Glutamatergic neuron (in vitro differentiated cells): ENCODE measurements around the gene COL13A1. TPM values are rescaled to one million over a fixed set of nuclear protein-coding genes. Genes with fewer than 3 reads are reported as not detected.
A peak's percentile ranks its signal among the peaks of the same experiment; 100 is the strongest.

Experiments used
- DNase-seq: peaks from one replicate; pipeline ENCODE4 v3.0.0; 2022
- H3K27ac Mint-ChIP-seq: one replicate; pipeline ENCODE4 v1.8.0; 2020; ENCODE audit warnings: mild to moderate bottlenecking, mixed read lengths, inconsistent platforms; ENCODE audit not compliant: unreplicated experiment
- H3K27me3 Mint-ChIP-seq: one replicate; pipeline ENCODE4 v1.8.0; 2020; ENCODE audit warnings: mild to moderate bottlenecking, moderate library complexity, mixed read lengths, inconsistent platforms; ENCODE audit not compliant: unreplicated experiment
- H3K36me3 Mint-ChIP-seq: one replicate; pipeline ENCODE4 v1.8.0; 2020; ENCODE audit warnings: mild to moderate bottlenecking, mixed read lengths, inconsistent platforms; ENCODE audit not compliant: unreplicated experiment
- H3K4me1 Mint-ChIP-seq: one replicate; pipeline ENCODE4 v1.8.0; 2020; ENCODE audit warnings: mild to moderate bottlenecking, low read depth, mixed read lengths, inconsistent platforms; ENCODE audit not compliant: unreplicated experiment
- H3K4me3 Mint-ChIP-seq: one replicate; pipeline ENCODE4 v1.8.0; 2020; ENCODE audit warnings: mild to moderate bottlenecking, mixed read lengths, inconsistent platforms; ENCODE audit not compliant: unreplicated experiment
- H3K9me3 Mint-ChIP-seq: one replicate; pipeline ENCODE4 v1.8.0; 2020; ENCODE audit warnings: mild to moderate bottlenecking, moderate library complexity, mixed read lengths, inconsistent platforms; ENCODE audit not compliant: unreplicated experiment
- total RNA-seq: library from RNA; stranded (reverse); fragmentation: NEBNext Ultra II Directional; extraction: Animal tissue kit (Norgen Biotek cat#: 25700); gene quantifications from one replicate; pipeline ENCODE4 v1.2.1, GENCODE V29; 2021; ENCODE audit not compliant: unreplicated experiment
- TF ChIP-seq, protein P1 (sequence below): fragments of 200-600 bp; sonication (generic); IDR thresholded peaks from one replicate; pipeline ENCODE4 v1.5.0; 2021; ENCODE audit not compliant: partially characterized antibody, unreplicated experiment

Gene COL13A1
- total RNA-seq, 1 donor from 2014 or later, result 8.5 TPM

DNA sequence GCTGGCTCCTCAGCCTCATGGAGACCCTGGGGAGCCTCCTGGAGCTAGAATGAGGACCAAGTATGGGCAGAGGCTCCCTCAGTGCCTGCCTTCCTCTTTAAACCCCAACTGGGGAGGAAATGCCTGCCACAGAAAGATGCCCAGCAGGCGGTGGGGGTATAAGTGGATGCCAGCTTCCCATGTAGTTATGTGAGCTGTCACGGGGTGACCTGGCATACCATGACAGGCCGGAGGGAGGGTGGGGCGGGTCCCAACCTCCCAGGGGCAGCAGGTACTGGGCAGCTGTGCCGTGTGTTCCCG, 35.0 kb downstream of the COL13A1 start:
- H3K27me3 Mint-ChIP-seq, result peaks cover 14% of the 10 kb centered on the region
- H3K4me1 Mint-ChIP-seq, result peaks cover 13% of the 10 kb centered on the region
- no peaks in the 10 kb centered on the region for H3K36me3 Mint-ChIP-seq
- DNase-seq, result no peak
- H3K4me3 Mint-ChIP-seq, result no peak overlapping the region
- peaks cover 10% of the 10 kb centered on the region for H3K9me3 Mint-ChIP-seq
- TF ChIP-seq, protein P1, sequence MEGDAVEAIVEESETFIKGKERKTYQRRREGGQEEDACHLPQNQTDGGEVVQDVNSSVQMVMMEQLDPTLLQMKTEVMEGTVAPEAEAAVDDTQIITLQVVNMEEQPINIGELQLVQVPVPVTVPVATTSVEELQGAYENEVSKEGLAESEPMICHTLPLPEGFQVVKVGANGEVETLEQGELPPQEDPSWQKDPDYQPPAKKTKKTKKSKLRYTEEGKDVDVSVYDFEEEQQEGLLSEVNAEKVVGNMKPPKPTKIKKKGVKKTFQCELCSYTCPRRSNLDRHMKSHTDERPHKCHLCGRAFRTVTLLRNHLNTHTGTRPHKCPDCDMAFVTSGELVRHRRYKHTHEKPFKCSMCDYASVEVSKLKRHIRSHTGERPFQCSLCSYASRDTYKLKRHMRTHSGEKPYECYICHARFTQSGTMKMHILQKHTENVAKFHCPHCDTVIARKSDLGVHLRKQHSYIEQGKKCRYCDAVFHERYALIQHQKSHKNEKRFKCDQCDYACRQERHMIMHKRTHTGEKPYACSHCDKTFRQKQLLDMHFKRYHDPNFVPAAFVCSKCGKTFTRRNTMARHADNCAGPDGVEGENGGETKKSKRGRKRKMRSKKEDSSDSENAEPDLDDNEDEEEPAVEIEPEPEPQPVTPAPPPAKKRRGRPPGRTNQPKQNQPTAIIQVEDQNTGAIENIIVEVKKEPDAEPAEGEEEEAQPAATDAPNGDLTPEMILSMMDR, result no peak
- H3K27ac Mint-ChIP-seq, result no peak overlapping the region

DNA sequence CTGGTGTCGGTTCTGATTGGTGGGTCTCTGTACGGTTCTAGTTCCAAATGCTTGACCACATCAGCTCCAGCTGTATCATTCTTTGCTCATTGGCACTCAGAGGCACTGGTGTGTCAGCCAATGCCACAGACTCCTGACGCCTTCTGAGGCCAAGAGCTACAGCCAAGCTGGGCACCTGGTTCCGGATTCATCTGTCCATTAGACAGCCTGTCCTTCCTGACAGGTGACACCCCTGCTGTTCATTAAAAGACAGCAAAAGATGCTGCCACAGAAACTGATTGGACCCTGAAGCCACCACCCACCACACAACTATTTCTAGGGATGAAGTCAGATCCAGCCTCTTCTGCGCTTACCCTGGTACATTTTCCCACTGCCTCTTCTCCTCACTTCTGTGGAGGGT, 35.6 kb downstream of the COL13A1 start:
- H3K4me3 Mint-ChIP-seq, result no peak overlapping the region
- H3K4me1 Mint-ChIP-seq, result peaks cover 13% of the 10 kb centered on the region
- TF ChIP-seq, protein P1, result no peak
- DNase-seq, result no peak
- peaks cover 14% of the 10 kb centered on the region for H3K27me3 Mint-ChIP-seq
- H3K9me3 Mint-ChIP-seq, result peaks cover 10% of the 10 kb centered on the region
- no peak overlapping the region for H3K27ac Mint-ChIP-seq
- no peaks in the 10 kb centered on the region for H3K36me3 Mint-ChIP-seq

DNA sequence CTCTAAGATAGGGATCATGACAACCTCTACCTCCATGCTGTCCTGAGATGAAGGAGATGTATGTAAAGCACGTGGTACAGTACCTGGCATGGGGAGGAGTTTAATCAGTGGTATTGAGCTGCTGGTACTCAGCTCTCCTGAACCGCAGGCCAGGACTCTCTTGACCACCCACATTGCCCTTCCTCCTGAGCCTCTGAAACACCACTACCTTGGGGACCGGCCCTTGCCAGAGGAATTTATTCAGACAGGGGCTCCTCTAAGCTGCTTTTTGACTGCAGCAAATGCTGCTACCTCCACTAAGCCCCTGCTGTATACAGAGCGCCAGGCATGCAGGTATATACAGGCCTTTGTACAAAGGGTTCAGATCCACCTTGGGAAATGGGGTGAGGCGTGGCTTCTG, 36.7 kb downstream of the COL13A1 start:
- Mint-ChIP-seq H3K9me3 (peaks cover 8% of the 10 kb centered on the region), H3K4me3 (no peak overlapping the region), H3K36me3 (no peaks in the 10 kb centered on the region), H3K4me1 (peaks cover 13% of the 10 kb centered on the region), H3K27me3 (peaks cover 14% of the 10 kb centered on the region), H3K27ac (no peak overlapping the region)
- no peak for DNase-seq
- TF ChIP-seq, protein P1, result no peak

DNA sequence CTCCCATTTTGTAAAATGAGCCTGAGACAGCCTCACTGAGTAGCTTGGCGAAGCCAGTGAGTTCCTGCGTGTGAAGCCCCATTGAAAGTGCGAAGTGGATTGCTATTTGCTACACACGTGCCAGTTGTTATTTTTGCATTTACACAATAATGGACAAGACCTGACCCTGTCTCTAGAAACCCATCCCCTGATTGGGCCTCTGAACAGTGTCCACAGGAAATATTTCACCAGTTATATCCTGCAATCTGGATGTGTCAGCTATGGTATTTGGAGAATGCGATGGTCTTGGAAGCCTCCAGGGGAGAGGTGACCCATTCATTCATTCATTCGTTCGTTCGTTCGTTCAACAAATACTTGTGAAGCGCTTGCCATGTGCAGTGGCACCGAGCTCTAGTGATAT, 37.1 kb downstream of the COL13A1 start:
- Mint-ChIP-seq H3K27ac (no peak overlapping the region), H3K36me3 (no peaks in the 10 kb centered on the region), H3K4me3 (no peak overlapping the region), H3K9me3 (peaks cover 7% of the 10 kb centered on the region), H3K27me3 (peaks cover 15% of the 10 kb centered on the region), H3K4me1 (peaks cover 13% of the 10 kb centered on the region)
- TF ChIP-seq, protein P1, result no peak
- no peak for DNase-seq

DNA sequence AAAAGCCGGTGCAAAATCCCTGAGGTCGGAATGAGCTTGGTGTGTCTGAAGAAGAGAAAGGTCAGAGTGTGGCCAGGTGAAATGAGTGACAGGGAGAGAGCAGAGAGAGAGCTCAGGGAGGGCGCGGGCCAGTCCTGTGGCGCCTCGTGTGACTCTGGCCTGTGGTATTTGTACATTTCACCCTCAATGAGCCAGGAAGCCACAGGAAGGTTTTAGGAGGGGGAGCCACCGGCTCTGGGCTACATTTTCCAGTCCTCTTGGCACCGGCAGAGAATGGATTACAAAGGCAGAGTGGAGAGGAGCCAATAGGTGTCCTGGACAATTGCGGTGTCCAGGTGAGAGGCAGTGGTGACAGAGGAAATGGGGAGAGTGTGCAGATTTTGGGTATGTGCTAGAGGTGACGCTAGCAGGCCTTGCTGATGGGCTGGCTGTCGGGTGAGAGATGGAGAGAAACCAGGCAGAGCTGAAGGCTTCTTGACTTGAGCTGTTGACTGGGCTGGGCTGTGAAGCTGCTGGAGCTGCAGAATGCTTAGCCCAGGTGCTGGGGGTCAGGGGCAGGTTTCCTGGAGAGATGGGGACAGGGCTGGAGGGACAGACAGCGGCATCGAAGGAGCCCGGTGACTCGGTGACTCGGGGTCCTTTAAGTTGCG, 38.1 kb downstream of the COL13A1 start:
- Mint-ChIP-seq H3K27ac (no peak overlapping the region), H3K9me3 (peaks cover 7% of the 10 kb centered on the region), H3K4me1 (peaks cover 15% of the 10 kb centered on the region), H3K27me3 (peaks cover 17% of the 10 kb centered on the region), H3K36me3 (no peaks in the 10 kb centered on the region), H3K4me3 (peak overlapping the region; percentile 66)
- TF ChIP-seq, protein P1, result no peak
- no peak for DNase-seq
